HG03521 (cell line): Measurements from ENCODE around the gene MPI.
A peak's percentile ranks its signal among the peaks of the same experiment; 100 is the strongest.
"Not testable (repeated sequence)": the region's sequence is repeated elsewhere in the genome, so short reads cannot be mapped to it uniquely, and the experiment has no call there.

Source experiments
- ATAC-seq: cut with Tn5 transposase; IDR thresholded peaks from one replicate; pipeline ENCODE4 v1.9.1; 2021; ENCODE audit warnings: mild to moderate bottlenecking, moderate library complexity; ENCODE audit not compliant: unreplicated experiment

MPI gene

DNA sequence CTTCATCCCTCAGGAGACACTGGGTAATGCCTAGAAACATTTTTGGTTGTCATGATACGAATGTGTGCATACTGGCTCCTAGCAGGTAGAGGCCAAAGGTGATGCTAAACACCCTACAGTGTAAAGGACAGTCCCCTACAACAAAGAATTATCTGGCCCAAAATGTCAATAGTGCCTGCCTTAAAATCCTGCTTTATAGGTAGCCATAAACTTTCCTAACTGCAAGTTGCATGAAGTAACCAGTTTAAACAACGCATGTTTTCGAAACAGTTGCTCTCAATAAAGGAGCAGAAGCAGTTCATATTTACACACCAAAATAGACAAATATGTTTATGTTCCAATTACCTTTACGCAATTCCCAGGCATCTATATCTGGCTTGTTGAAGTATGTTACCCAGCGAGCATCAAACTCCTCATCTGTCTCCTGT is 38.9 kb downstream of the MPI start:
- no peak for ATAC-seq

DNA sequence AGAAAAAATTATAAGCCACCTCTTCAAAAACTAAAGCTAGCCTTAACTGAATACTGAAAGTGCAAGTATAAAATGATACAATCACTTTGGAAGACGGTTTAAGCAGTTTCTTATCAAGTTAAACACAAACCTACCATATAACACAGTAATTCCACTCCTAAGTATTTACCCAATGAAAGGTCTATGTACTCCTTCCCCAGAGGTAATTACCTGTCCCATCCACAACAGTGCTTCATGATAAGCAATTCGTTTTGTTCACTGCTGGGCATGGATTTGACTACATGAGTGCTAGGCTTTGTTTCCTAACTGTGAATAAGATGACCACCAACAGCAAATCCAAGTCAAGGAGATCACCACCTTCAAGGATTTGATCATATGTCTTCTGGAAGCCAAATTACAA is 43.7 kb downstream of the MPI start:
- no peak for ATAC-seq

DNA sequence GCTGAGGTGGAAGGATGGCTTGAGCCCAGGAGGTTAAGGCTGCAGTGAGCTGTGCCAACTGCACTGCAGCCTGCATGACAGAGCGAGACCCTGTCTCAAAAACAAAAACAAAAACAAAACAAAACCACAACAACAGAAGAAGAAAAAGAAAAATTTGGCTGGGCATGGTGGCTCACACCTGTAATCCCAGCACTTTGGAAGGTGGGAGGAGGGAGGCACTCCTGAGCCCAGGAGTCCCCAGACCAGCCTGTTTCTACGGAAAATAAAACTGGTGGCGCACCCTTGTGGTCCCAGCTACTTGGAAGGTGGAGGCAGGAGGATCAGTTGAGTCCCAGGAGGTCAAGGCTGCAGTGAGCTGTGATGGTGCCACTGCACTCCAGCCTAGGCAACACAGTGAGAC is 45.4 kb downstream of the MPI start:
- not testable (repeated sequence) for ATAC-seq

DNA sequence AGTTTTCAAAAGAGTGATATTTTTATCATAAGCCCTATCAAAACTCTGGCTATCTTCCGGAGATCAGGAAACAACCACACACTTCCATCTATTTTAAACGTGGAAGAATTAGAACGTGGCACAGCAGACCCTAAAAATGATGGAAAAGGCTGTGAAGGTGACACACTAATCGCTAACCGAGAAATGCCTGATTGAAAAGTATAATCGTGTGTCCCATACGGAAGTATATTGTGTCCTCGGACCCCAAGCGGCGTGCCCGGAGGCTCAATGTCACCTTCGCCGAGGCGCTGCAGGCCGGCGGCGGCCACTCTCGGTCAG is 47.4 kb downstream of the MPI start:
- ATAC-seq = no peak

DNA sequence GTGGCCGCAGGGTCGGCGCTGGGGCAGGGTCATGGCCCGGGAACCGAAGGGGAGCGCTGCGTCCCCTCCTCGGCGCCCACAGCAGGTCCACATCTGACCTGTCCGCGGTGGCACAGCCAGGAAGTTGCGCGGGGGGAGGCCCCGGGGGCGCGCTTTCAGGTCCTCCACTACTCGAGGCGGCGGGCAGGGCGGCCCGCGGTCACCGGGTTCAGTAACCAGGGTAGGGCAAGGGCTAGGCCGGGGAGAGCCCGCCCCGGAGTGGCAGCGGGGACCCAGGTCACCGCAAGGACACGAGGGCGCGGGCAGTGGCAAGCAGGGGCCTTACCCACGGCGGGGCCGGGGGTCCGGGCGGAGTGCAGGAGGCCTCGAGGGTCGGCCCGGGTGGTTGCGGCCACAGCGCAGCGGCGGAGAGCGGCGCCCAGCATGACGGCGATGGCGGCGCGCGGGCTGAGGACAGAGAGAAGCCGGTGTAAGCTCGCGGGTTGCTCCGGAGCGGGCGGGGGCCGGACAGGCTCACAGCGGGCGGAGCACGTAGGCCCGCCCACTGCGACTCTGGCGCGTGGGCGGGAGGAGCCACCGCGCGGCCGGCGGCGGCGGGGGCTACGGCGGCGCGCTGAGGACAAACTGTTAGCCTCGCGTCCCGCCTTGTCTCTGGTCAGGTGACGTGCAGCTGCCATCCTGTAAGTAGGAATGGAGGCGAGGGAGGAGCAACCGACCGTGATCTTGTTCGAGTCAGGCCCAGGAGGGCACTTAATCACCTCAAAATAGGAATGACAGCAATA is 47.9 kb downstream of the MPI start, which contains the start of gene COX5A:
Gene COX5A, minus strand, starts transcription at position 484 of the 782 bp plus-strand sequence. Its CDS starts 59 bp downstream, at position 425.
- peak; percentile 83 for ATAC-seq

DNA sequence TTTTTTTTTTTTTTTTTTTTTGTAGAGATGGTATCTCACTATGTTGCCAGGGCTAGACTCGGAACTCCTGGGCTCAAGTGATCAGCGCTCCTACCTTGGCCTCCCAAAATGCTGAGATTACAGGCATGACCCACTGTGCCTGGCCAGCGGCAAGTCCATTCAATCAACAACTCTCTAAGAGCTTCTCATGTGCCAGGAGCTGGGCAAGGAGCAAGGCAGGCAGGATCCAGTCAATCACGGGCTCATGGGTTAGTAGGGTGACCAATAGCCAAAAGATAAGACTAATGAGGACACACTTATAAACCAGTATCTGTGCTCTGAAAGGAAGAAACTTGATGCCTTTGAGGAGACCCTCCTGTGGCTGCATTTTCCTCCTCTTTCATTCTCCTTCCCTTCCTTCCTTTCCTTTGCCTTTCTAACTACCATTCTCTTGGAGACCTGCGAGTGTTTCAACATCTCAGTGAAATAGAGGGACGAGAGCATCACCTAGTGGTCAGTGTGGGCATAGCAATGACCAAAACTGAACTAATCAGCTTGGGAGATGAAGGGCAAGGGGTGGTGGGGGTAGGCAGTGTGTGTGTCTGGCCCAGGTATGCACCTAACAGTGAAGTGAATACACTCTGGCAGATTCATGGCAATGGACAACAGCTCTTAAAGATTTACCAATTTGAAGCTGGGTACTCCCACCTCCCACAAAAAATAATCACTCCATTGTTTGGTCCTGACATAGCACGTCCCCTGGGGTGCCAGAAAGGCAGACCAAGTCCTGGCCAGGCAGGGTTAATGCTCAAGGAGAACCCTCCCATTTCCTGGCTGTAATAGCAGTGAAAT is 60.5 kb downstream of the MPI start:
- ATAC-seq = no peak

DNA sequence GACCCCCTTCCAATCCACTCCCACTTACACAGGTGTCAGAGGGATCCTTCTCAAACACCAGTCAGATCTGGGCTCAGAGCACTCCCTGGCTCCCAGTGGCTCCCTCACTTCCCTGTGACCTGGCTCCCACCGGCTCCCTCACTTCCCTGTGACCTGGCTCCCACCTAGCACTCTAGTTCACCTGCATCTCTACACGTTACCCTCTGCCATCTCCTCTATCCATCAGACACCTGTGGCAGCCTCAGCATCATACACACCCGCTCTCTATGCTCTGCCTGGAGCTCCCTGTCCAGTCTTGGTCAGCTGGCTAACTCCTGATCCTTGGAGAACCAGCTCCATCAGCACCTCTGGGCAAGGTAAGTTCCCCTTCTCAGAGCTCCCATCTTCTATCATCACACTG is 61.2 kb downstream of the MPI start:
- ATAC-seq = no peak
